Measurements from ENCODE around the gene STX5. TPM values are rescaled to one million over a fixed set of nuclear protein-coding genes. Genes with fewer than 3 reads are reported as not detected.

STX5 gene
- total and polyA plus RNA-seq, 9 of the 15 experiments (the other 6 are each of a cell fraction or from before 2014, with no cell fraction given), result 2.8 to 28.6 (median 23.7) TPM

GRCh38 chr11:62850911-62851806 lies 19.3 kb upstream of the STX5 start:
- ChIA-PET POLR2A (interaction anchor here (0.7 to 10.0 kb wide), 19 partner anchors 6 to 97 kb away, joined by 3 to 403 read pairs (median 7); partner anchors contain the start of genes SLC3A2, STX5, TEX54 and WDR74), CTCF (ENCODE audit: low intra/inter-chr PET ratio) (no interaction called here)
- intact Hi-C loops (cut with micrococcal nuclease) (no loop called here), in situ Hi-C loops (cut with MboI) (loop anchor here (25.0 kb wide), 1 partner anchor 464 kb away; no protein-coding TSS in a partner anchor)
- ATAC-seq (peak; percentile 51), FAIRE-seq (no peak), DNase-seq (ENCODE audit: extremely low read depth in 1 of 4, low spot score in 3 of 4) (peak in 1 of 4 experiments; percentile 70)
- peaks cover 47% of the 10 kb centered on the region for H3K79me2 ChIP-seq (ENCODE audit: control insufficient read depth, insufficient read depth, low read length)
- H4K20me1 ChIP-seq (replicated peaks; ENCODE audit: control insufficient read depth, insufficient read depth, low read length), result peaks cover 44% of the 10 kb centered on the region
- no peak overlapping the region for H2AFZ ChIP-seq (ENCODE audit: low read depth, low read length)
- peaks cover 0 to 14% of the 10 kb centered on the region in 2 experiments; a peak in 2 of 5 replicates for H3K4me1 ChIP-seq (replicated peaks in 1 of 2; ENCODE audit: control insufficient read depth in 2 of 2, insufficient read depth in 2 of 2, low read length in 2 of 2)
- H3K9me3 ChIP-seq (replicated peaks; ENCODE audit: control insufficient read depth, insufficient read depth, low read depth, low read length), result no peaks in the 10 kb centered on the region; the same call in 1 of the 2 replicates
- peak overlapping the region; percentile 1 to 7; a peak in 2 of 4 replicates for H3K9ac ChIP-seq (ENCODE audit: insufficient read depth in 1 of 2, low read depth in 2 of 2, low read length in 2 of 2)
- peak overlapping the region; percentile 19; the same call in 2 of the 3 replicates for H3K27ac ChIP-seq (ENCODE audit: extremely low read depth, low read depth, low read length)
- WGBS (ENCODE audit: insufficient coverage, low coverage, missing lambda C conversion rate), result 10% methylated on average over 13 of the region's 15 CpGs
- no peak overlapping the region; the same call in 1 of the 2 replicates for H3K4me3 ChIP-seq
- H3K36me3 ChIP-seq (ENCODE audit: control insufficient read depth, insufficient read depth, low read length), result peaks cover 42% of the 10 kb centered on the region
- H3K9me1 ChIP-seq (ENCODE audit: control insufficient read depth, insufficient read depth, low read length), result no peaks in the 10 kb centered on the region
- H3K4me2 ChIP-seq (ENCODE audit: insufficient read depth, low read length), result peak overlapping the region; percentile 38
- H3K27me3 ChIP-seq (ENCODE audit: control insufficient read depth in 2 of 2, insufficient read depth in 2 of 2, low read length in 2 of 2), result no peaks in the 10 kb centered on the region
- BruUV-seq (replicated peaks), result no TSS peak
- TF ChIP-seq HMBOX1 (IDR thresholded peaks at IDR 0.05) (peak; percentile 94), TBL1XR1 (IDR thresholded peaks at IDR 0.05; ENCODE audit: low read length in 2 of 2) (peak in 1 of 2 experiments; percentile 94; a peak in 1 of 4 replicates), KDM2B (CRISPR knock-in tag; IDR thresholded peaks at IDR 0.05) (no peak), CBX3 (IDR thresholded peaks at IDR 0.05; ENCODE audit: borderline replicate concordance in 1 of 2, low read length in 2 of 2) (0 out of 3 replicates have a peak, but pooled peaks of 1 of the 2 experiments have one; percentile 11), SMC3 (conservative IDR thresholded peaks at IDR 0.05; ENCODE audit: insufficient read depth, low read depth, low read length) (0 out of 2 replicates have a peak, but pooled peaks have one; percentile 8), MXI1 (IDR thresholded peaks at IDR 0.05; ENCODE audit: low read depth, low read length) (peak; percentile 66; the same call in 1 of the 2 replicates), CBX5 (IDR thresholded peaks at IDR 0.05; ENCODE audit: borderline replicate concordance, low read depth) (no peak), IRF2 (CRISPR knock-in tag; IDR thresholded peaks at IDR 0.05) (no peak), ATF4 (CRISPR knock-in tag; IDR thresholded peaks at IDR 0.05) (no peak), SLC30A9 (CRISPR knock-in tag; IDR thresholded peaks at IDR 0.05) (no peak), ZNF609 (CRISPR knock-in tag; IDR thresholded peaks at IDR 0.05; ENCODE audit: borderline replicate concordance) (no peak), GATAD2A (IDR thresholded peaks at IDR 0.05) (no peak), TAF1 (IDR thresholded peaks at IDR 0.05; ENCODE audit: control insufficient read depth, extremely low read depth, insufficient read depth, low read length, severe bottlenecking) (peak; percentile 31)

Measured in K562 (cell line).